Measurements from ENCODE around the gene COX10.

Gene COX10

GRCh38 chr17:14143688-14144087, 74.4 kb downstream of the COX10 start:
- H3K27ac ChIP-seq: no peak overlapping the region
- no peak for TF ChIP-seq CTCF (IDR thresholded peaks at IDR 0.05; ENCODE audit: low read depth, low read length)
- H3K9me3 ChIP-seq (ENCODE audit: severe bottlenecking): no peaks in the 10 kb centered on the region
- no peaks in the 10 kb centered on the region for H3K36me3 ChIP-seq
- no peak for DNase-seq
- H3K27me3 ChIP-seq (ENCODE audit: insufficient read depth, low read depth, severe bottlenecking): no peaks in the 10 kb centered on the region
- no peak overlapping the region for H3K4me3 ChIP-seq (ENCODE audit: low read depth, low read length)

GRCh38 chr17:14144508-14144907, 75.2 kb downstream of the COX10 start:
- Histone ChIP-seq H3K27ac (no peak overlapping the region), H3K27me3 (ENCODE audit: insufficient read depth, low read depth, severe bottlenecking) (no peaks in the 10 kb centered on the region), H3K9me3 (ENCODE audit: severe bottlenecking) (no peaks in the 10 kb centered on the region), H3K36me3 (no peaks in the 10 kb centered on the region), H3K4me3 (ENCODE audit: low read depth, low read length) (no peak overlapping the region)
- TF ChIP-seq CTCF (IDR thresholded peaks at IDR 0.05; ENCODE audit: low read depth, low read length): no peak
- no peak for DNase-seq

- no peaks in the 10 kb centered on the region for H3K9me3 ChIP-seq (ENCODE audit: severe bottlenecking)
- no peaks in the 10 kb centered on the region for H3K36me3 ChIP-seq
- TF ChIP-seq CTCF (IDR thresholded peaks at IDR 0.05; ENCODE audit: low read depth, low read length): no peak
- no peak for DNase-seq
- H3K27me3 ChIP-seq (ENCODE audit: insufficient read depth, low read depth, severe bottlenecking): no peaks in the 10 kb centered on the region
- no peak overlapping the region for H3K27ac ChIP-seq
- H3K4me3 ChIP-seq (ENCODE audit: low read depth, low read length): no peak overlapping the region
Observed at GRCh38 chr17:14149751-14150150, 80.4 kb downstream of the COX10 start.

- DNase-seq: no peak
- Histone ChIP-seq H3K9me3 (ENCODE audit: severe bottlenecking) (no peaks in the 10 kb centered on the region), H3K27ac (no peak overlapping the region), H3K4me3 (ENCODE audit: low read depth, low read length) (no peak overlapping the region), H3K36me3 (no peaks in the 10 kb centered on the region), H3K27me3 (ENCODE audit: insufficient read depth, low read depth, severe bottlenecking) (no peaks in the 10 kb centered on the region)
- no peak for TF ChIP-seq CTCF (IDR thresholded peaks at IDR 0.05; ENCODE audit: low read depth, low read length)
Observed at GRCh38 chr17:14150619-14151018, 81.3 kb downstream of the COX10 start.

- Histone ChIP-seq H3K27me3 (ENCODE audit: insufficient read depth, low read depth, severe bottlenecking) (no peaks in the 10 kb centered on the region), H3K4me3 (ENCODE audit: low read depth, low read length) (no peak overlapping the region), H3K27ac (no peak overlapping the region), H3K36me3 (no peaks in the 10 kb centered on the region), H3K9me3 (ENCODE audit: severe bottlenecking) (no peaks in the 10 kb centered on the region)
- TF ChIP-seq CTCF (IDR thresholded peaks at IDR 0.05; ENCODE audit: low read depth, low read length): no peak
- no peak for DNase-seq
Observed at GRCh38 chr17:14152721-14153120, 83.4 kb downstream of the COX10 start.

GRCh38 chr17:14153374-14153773, 84.1 kb downstream of the COX10 start:
- TF ChIP-seq CTCF (IDR thresholded peaks at IDR 0.05; ENCODE audit: low read depth, low read length): no peak
- Histone ChIP-seq H3K27ac (no peak overlapping the region), H3K27me3 (ENCODE audit: insufficient read depth, low read depth, severe bottlenecking) (no peaks in the 10 kb centered on the region), H3K36me3 (no peaks in the 10 kb centered on the region), H3K4me3 (ENCODE audit: low read depth, low read length) (no peak overlapping the region), H3K9me3 (ENCODE audit: severe bottlenecking) (no peaks in the 10 kb centered on the region)
- DNase-seq: no peak

Data from WERI-Rb-1 (cell line).